K562 (cell line): Measurements from ENCODE around the gene PDZK1IP1. TPM values are rescaled to one million over a fixed set of nuclear protein-coding genes. Genes with fewer than 3 reads are reported as not detected.
A peak's percentile ranks its signal among the peaks of the same experiment; 100 is the strongest.

Experiments used
- DDX20 ChIP-seq: fragments of 450-650 bp; IDR thresholded peaks from 2 replicates; pipeline ENCODE4 v1.6.1; 2016; ENCODE audit warnings: missing genetic modification characterization, low read depth, mild to moderate bottlenecking, missing compliant biosample characterization, moderate library complexity
- FIP1L1 ChIP-seq: fragments of 200-400 bp; formaldehyde crosslinking; IDR thresholded peaks from 2 replicates; pipeline ENCODE4 v1.6.1; 2018; ENCODE audit warnings: mild to moderate bottlenecking, low read depth, low read length; ENCODE audit not compliant: poor library complexity, severe bottlenecking
- GATAD2A ChIP-seq: fragments of 450-650 bp; IDR thresholded peaks from 2 replicates; pipeline ENCODE4 v1.6.1; 2017
- HEY1 ChIP-seq: fragments of 250-450 bp; sonication (Bioruptor Pico); IDR thresholded peaks from 2 replicates; pipeline ENCODE4 v1.5.0; 2020; ENCODE audit warnings: mild to moderate bottlenecking, moderate library complexity, borderline replicate concordance
- HSF4 ChIP-seq: fragments of 250-450 bp; sonication (Bioruptor Pico); IDR thresholded peaks from 2 replicates; pipeline ENCODE4 v2.1.2; 2022; ENCODE audit warnings: mild to moderate bottlenecking, moderate library complexity, borderline replicate concordance
- JUN ChIP-seq, 2 experiments: sonication (generic) in 1 of 2; formaldehyde crosslinking in 1 of 2; IDR thresholded peaks; 2 replicates each; pipeline versions ENCODE4 v1.6.1 to v1.8.0; 2012 to 2022; ENCODE audit warnings: borderline replicate concordance in 2 of 2, mild to moderate bottlenecking in 2 of 2, improper control_type of control experiment in 1 of 2, low read depth in 1 of 2, low read length in 1 of 2, missing genetic modification reagents in 1 of 2
- MYNN ChIP-seq, 2 experiments: sonication (generic); formaldehyde crosslinking in 1 of 2; IDR thresholded peaks; 2 replicates each; pipeline versions ENCODE4 v1.5.0 to v1.6.1; 2016 to 2020; ENCODE audit warnings: antibody characterized with exemption in 1 of 2, missing genetic modification reagents in 1 of 2
- NR3C1 ChIP-seq: sonication (generic); formaldehyde crosslinking; IDR thresholded peaks from 2 replicates; pipeline ENCODE4 v1.8.1; 2022; ENCODE audit warnings: missing genetic modification reagents
- NR4A1 ChIP-seq, 2 experiments: fragments of 250-450 bp in 1 of 2; fragments of 450-650 bp in 1 of 2; sonication (Bioruptor Pico) in 1 of 2; IDR thresholded peaks; 2 replicates each; pipeline versions ENCODE4 v1.4.0 to v1.6.1; 2016 to 2020; ENCODE audit warnings: mild to moderate bottlenecking in 2 of 2, missing compliant biosample characterization in 1 of 2, missing genetic modification characterization in 1 of 2, moderate library complexity in 1 of 2
- NRF1 ChIP-seq, 2 experiments: fragments of 450-650 bp; IDR thresholded peaks in 1 of 2; conservative IDR thresholded peaks in 1 of 2; 2 replicates each; pipeline ENCODE4 v1.6.1; 2014; ENCODE audit warnings: mild to moderate bottlenecking in 2 of 2
- PCBP1 ChIP-seq: fragments of 200-400 bp; formaldehyde crosslinking; IDR thresholded peaks from 2 replicates; pipeline ENCODE4 v1.6.1; 2018; ENCODE audit warnings: mild to moderate bottlenecking, low read depth, low read length; ENCODE audit not compliant: poor library complexity, severe bottlenecking
- SMARCA4 ChIP-seq: fragments of 450-650 bp; IDR thresholded peaks from 2 replicates; pipeline ENCODE4 v1.6.1; 2016
- SP2 ChIP-seq: IDR thresholded peaks from 2 replicates; pipeline ENCODE4 v1.6.1; 2011; ENCODE audit warnings: mild to moderate bottlenecking, low read depth, low read length, moderate library complexity; ENCODE audit not compliant: poor library complexity, severe bottlenecking; ENCODE audit errors: extremely low read depth
- SRSF1 ChIP-seq: fragments of 200-400 bp; formaldehyde crosslinking; IDR thresholded peaks from 2 replicates; pipeline ENCODE4 v1.6.1; 2017; ENCODE audit warnings: mild to moderate bottlenecking, low read depth, low read length, moderate library complexity
- TAF1 ChIP-seq: IDR thresholded peaks from 2 replicates; pipeline ENCODE4 v1.6.1; 2011; ENCODE audit warnings: mild to moderate bottlenecking, low read length, moderate library complexity; ENCODE audit not compliant: insufficient read depth, control insufficient read depth, severe bottlenecking; ENCODE audit errors: extremely low read depth
- TAL1 ChIP-seq: fragments of 450-650 bp; IDR thresholded peaks from 2 replicates; pipeline ENCODE4 v1.6.1; 2016; ENCODE audit warnings: mild to moderate bottlenecking
- ZFP1 ChIP-seq: fragments of 450-650 bp; formaldehyde crosslinking; IDR thresholded peaks from 2 replicates; pipeline ENCODE4 v1.4.0; 2020; ENCODE audit warnings: mild to moderate bottlenecking, mixed read lengths
- ZNF23 ChIP-seq: fragments of 250-450 bp; sonication (Bioruptor Pico); IDR thresholded peaks from 2 replicates; pipeline ENCODE4 v1.4.0; 2020; ENCODE audit warnings: mild to moderate bottlenecking
- ZNF232 ChIP-seq: sonication (generic); formaldehyde crosslinking; IDR thresholded peaks from 2 replicates; pipeline ENCODE4 v1.8.0; 2022; ENCODE audit warnings: mild to moderate bottlenecking, missing genetic modification reagents
- ZNF263 ChIP-seq: sonication (generic); formaldehyde crosslinking; IDR thresholded peaks from 2 replicates; pipeline ENCODE4 v1.8.0; 2022; ENCODE audit warnings: mild to moderate bottlenecking, missing genetic modification reagents, borderline replicate concordance
- ZNF57 ChIP-seq: fragments of 450-650 bp; formaldehyde crosslinking; IDR thresholded peaks from 2 replicates; pipeline ENCODE4 v1.4.0; 2020; ENCODE audit warnings: mild to moderate bottlenecking, moderate library complexity
- polyA plus RNA-seq, 8 experiments: library from polyadenylated mRNA; depleted of rRNA in 4 of 8; stranded (reverse) in 5 of 8; unstranded in 3 of 8; fragments of >200 nt; fragmentation: Nextera tagmentation in 2 of 8; fragmentation: Illumina TruSeq in 1 of 8; extraction: Ambion mirVana in 2 of 8; extraction: Trizol in 1 of 8; gene quantifications; 2 replicates each; pipeline versions ENCODE4 v1.2.1 to v1.2.3, GENCODE V29; 2011 to 2014; ENCODE audit warnings: inconsistent platforms in 1 of 8, missing spikeins in 1 of 8
- total RNA-seq, 7 experiments: library from RNA; depleted of rRNA in 6 of 7; stranded (reverse); fragments of >200 nt in 6 of 7; fragmentation: Illumina TruSeq in 2 of 7; extraction: Trizol in 2 of 7; gene quantifications; 2 replicates each; pipeline versions ENCODE4 v1.2.1 to v1.2.3, GENCODE V29; 2011 to 2021; ENCODE audit warnings: low replicate concordance in 1 of 7
- TF ChIP-seq, protein P1 (sequence below), 2 experiments: IDR thresholded peaks in 1 of 2; conservative IDR thresholded peaks in 1 of 2; 2 replicates each; pipeline ENCODE4 v1.6.1; 2016; ENCODE audit warnings: low read depth in 2 of 2, mild to moderate bottlenecking in 1 of 2, missing compliant biosample characterization in 1 of 2, missing genetic modification characterization in 1 of 2, moderate library complexity in 1 of 2

PDZK1IP1 gene
- total and polyA plus RNA-seq, 9 of the 15 experiments (the other 6 are each of a cell fraction or from before 2014, with no cell fraction given), result 0.17 to 0.68 (median 0.53) TPM; not detected in 2

DNA sequence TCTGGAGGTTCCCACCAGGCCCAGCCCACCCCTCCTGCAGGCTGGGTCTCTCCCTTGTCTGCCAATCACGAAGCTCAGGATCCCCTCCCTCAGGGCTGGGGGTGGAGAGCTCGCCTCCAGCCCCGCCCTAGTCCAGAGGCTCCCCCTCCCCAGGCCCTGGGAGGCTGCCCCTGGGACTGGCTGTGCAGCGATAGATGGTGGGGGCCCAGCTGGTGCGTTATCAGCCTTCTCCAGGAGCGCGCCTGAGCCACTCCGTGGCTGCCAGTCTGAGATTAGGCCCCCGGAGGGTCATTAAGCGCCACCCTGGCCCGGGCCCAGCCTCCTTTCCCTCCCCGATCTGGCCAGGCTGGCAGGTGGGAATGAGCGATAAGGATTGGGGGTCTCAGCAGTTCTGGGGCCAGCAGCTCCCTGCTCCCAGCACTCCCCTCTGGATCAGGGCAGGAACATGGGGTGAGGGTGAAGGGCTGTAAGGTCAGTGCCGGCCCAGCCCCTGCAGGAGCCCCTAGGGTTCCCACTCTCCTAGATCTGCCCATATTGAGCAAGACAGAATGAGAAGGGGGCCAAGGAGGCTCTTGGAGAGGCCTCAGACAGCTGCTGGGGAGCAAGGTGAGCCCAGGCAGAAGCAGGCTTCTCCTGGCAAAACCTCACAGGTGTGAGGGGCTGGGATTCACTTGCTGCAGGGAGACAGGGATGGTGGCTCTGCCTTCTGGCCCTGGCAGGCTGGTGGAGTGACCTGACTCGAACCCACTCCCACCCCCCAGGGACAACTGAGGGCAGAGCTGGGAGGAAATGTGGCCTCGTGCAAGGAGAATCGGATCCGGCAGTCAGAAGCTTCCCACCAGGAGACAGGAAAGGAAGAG, 8.5 kb downstream of the PDZK1IP1 start (continued):
- TF ChIP-seq DDX20 (tag) (no peak), ZNF57 (CRISPR knock-in tag) (peak; percentile 44; the same call in 1 of the 2 replicates), TAF1 (peak; percentile 79), ZNF23 (peak; percentile 82), MYNN (IDR thresholded peaks at IDR 0.05) (peak; percentile 98), MYNN (CRISPR knock-in tag; IDR thresholded peaks at IDR 0.05) (no peak), TAL1 (peak; percentile 100), ZNF263 (CRISPR knock-in tag) (no peak; the same call in 1 of the 2 replicates), NRF1 (conservative IDR thresholded peaks at IDR 0.05 in 1 of 2, IDR thresholded peaks at IDR 0.05 in 1 of 2) (peak; percentile 36 to 54), PCBP1 (peak; percentile 100), HSF4 (CRISPR knock-in tag) (peak; percentile 39; the same call in 1 of the 2 replicates), NR4A1 (CRISPR knock-in tag; IDR thresholded peaks at IDR 0.05) (peak; percentile 99), NR4A1 (tag; IDR thresholded peaks at IDR 0.05) (peak; percentile 99), SP2 (peak; percentile 3), NR3C1 (CRISPR knock-in tag) (no peak), HEY1 (CRISPR knock-in tag) (peak; percentile 99), ZFP1 (CRISPR knock-in tag) (peak; percentile 72; the same call in 1 of the 2 replicates), ZNF232 (CRISPR knock-in tag) (no peak), FIP1L1 (peak; percentile 79), SRSF1 (no peak), JUN (IDR thresholded peaks at IDR 0.05; ENCODE audit: borderline replicate concordance, low read depth, low read length) (peak; percentile 83), JUN (CRISPR knock-in tag; IDR thresholded peaks at IDR 0.05; ENCODE audit: borderline replicate concordance) (peak; percentile 1; the same call in 1 of the 2 replicates), SMARCA4 (peak; percentile 100), GATAD2A (peak; percentile 98)
- TF ChIP-seq, protein P1, sequence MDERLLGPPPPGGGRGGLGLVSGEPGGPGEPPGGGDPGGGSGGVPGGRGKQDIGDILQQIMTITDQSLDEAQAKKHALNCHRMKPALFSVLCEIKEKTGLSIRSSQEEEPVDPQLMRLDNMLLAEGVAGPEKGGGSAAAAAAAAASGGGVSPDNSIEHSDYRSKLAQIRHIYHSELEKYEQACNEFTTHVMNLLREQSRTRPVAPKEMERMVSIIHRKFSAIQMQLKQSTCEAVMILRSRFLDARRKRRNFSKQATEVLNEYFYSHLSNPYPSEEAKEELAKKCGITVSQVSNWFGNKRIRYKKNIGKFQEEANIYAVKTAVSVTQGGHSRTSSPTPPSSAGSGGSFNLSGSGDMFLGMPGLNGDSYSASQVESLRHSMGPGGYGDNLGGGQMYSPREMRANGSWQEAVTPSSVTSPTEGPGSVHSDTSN (CRISPR knock-in tag; IDR thresholded peaks at IDR 0.05; ENCODE audit: low read depth), result peak; percentile 6; the same call in 1 of the 2 replicates
- TF ChIP-seq, protein P1 (tag; conservative IDR thresholded peaks at IDR 0.05; ENCODE audit: low read depth), result peak; percentile 62; the same call in 1 of the 2 replicates
